Tibial nerve (tissue), 4 donors: ENCODE results near the gene CST7. TPM values are rescaled to one million over a fixed set of nuclear protein-coding genes. Genes with fewer than 3 reads are reported as not detected.

Source experiments
- DNase-seq, 2 donors: peaks; one replicate each; pipeline ENCODE4 v3.0.0-alpha.2; 2019; ENCODE audit warnings: low spot score in 2 of 2
- H3K27ac ChIP-seq, 4 donors: fragments of 200-600 bp; sonication (generic) in 3 of 4; one replicate each; pipeline ENCODE4 v1.5.1; 2017 to 2019; ENCODE audit warnings: mild to moderate bottlenecking in 1 of 4
- H3K27me3 ChIP-seq, 2 donors: fragments of 200-600 bp; sonication (generic) in 1 of 2; one replicate each; pipeline versions ENCODE4 v1.5.1 to v1.6.0; 2017 to 2019
- H3K36me3 ChIP-seq, 3 donors: fragments of 200-600 bp; sonication (generic); one replicate each; pipeline ENCODE4 v1.5.1; 2018 to 2019
- H3K4me1 ChIP-seq, 4 donors: fragments of 200-600 bp; sonication (generic) in 3 of 4; one replicate each; pipeline ENCODE4 v1.5.1; 2017 to 2019
- H3K4me3 ChIP-seq, 4 donors: fragments of 200-600 bp; sonication (generic) in 3 of 4; one replicate each; pipeline ENCODE4 v1.5.1; 2017 to 2019; ENCODE audit warnings: mild to moderate bottlenecking in 1 of 4, moderate library complexity in 1 of 4
- H3K9me3 ChIP-seq, 4 donors: fragments of 200-600 bp; sonication (generic) in 3 of 4; one replicate each; pipeline ENCODE4 v1.5.1; 2017 to 2019
- CTCF ChIP-seq, 5 experiments: fragments of 200-600 bp in 3 of 5; fragments of 450-650 bp in 2 of 5; sonication (generic) in 3 of 5; IDR thresholded peaks; one replicate each; pipeline ENCODE4 v1.5.1; 2016 to 2019; ENCODE audit warnings: antibody characterized with exemption in 5 of 5, mild to moderate bottlenecking in 3 of 5, moderate library complexity in 2 of 5
- EP300 ChIP-seq, 2 donors: sonication (generic); formaldehyde crosslinking; IDR thresholded peaks; one replicate each; pipeline ENCODE4 v1.6.1; 2017; ENCODE audit warnings: antibody characterized with exemption in 2 of 2, mild to moderate bottlenecking in 1 of 2
- POLR2A ChIP-seq, 2 donors: fragments of 450-650 bp; IDR thresholded peaks; one replicate each; pipeline ENCODE4 v1.6.1; 2017; ENCODE audit warnings: antibody characterized with exemption in 2 of 2, mild to moderate bottlenecking in 2 of 2, moderate library complexity in 2 of 2
- WGBS, 2 donors: methylation state at CpG; one replicate each; pipeline ENCODE4 v1.1.5; 2018; 5-methylcytosine and 5-hydroxymethylcytosine counted together
- total RNA-seq, 4 donors: library from RNA; depleted of rRNA; stranded (reverse); fragments of >200 nt; gene quantifications; one replicate each; pipeline ENCODE4 v1.1.0, GENCODE V29; 2016

The CST7 gene
- total RNA-seq, 4 donors from 2014 or later: 0.84 to 6.1 TPM; not detected in 2

GRCh38 chr20:24966317-24967012 lies 17.4 kb downstream of the CST7 start:
- 91 to 94% methylated on average over 15 of the region's 15 CpGs for WGBS, 2 donors
- Histone ChIP-seq H3K4me1 (no peaks in the 10 kb centered on the region), H3K4me3 (no peak overlapping the region), H3K9me3 (no peaks in the 10 kb centered on the region), H3K36me3 (peaks cover 0 to 98% (median 32%) of the 10 kb centered on the region in 3 donors), H3K27ac (no peak overlapping the region), H3K27me3 (no peaks in the 10 kb centered on the region)
- no peak for DNase-seq
- no peak for TF ChIP-seq EP300 (IDR thresholded peaks at IDR 0.05)
- no peak for TF ChIP-seq POLR2A (IDR thresholded peaks at IDR 0.05)
- no peak for TF ChIP-seq CTCF (IDR thresholded peaks at IDR 0.05)

GRCh38 chr20:24968278-24968800 lies 19.3 kb downstream of the CST7 start:
- no peak overlapping the region for H3K27ac ChIP-seq
- H3K4me3 ChIP-seq: no peak overlapping the region
- H3K36me3 ChIP-seq: peaks cover 0 to 98% (median 37%) of the 10 kb centered on the region in 3 donors
- TF ChIP-seq POLR2A (IDR thresholded peaks at IDR 0.05) (no peak), EP300 (IDR thresholded peaks at IDR 0.05) (no peak), CTCF (IDR thresholded peaks at IDR 0.05) (no peak)
- no peak for DNase-seq
- 88 to 91% methylated on average over 5 of the region's 5 CpGs for WGBS, 2 donors
- H3K4me1 ChIP-seq: peaks cover 0 to 2% (median 0%) of the 10 kb centered on the region in 4 donors
- H3K27me3 ChIP-seq: no peaks in the 10 kb centered on the region
- H3K9me3 ChIP-seq: no peaks in the 10 kb centered on the region

GRCh38 chr20:24969186-24970029 lies 20.3 kb downstream of the CST7 start:
- TF ChIP-seq POLR2A (IDR thresholded peaks at IDR 0.05) (no peak), EP300 (IDR thresholded peaks at IDR 0.05) (no peak), CTCF (IDR thresholded peaks at IDR 0.05) (no peak)
- DNase-seq: no peak
- H3K27ac ChIP-seq: no peak overlapping the region
- H3K36me3 ChIP-seq: peaks cover 0 to 94% (median 28%) of the 10 kb centered on the region in 3 donors
- no peaks in the 10 kb centered on the region for H3K9me3 ChIP-seq
- H3K27me3 ChIP-seq: no peaks in the 10 kb centered on the region
- 90 to 94% methylated on average over 19 of the region's 19 CpGs for WGBS, 2 donors
- no peak overlapping the region for H3K4me3 ChIP-seq
- peaks cover 0 to 2% (median 0%) of the 10 kb centered on the region in 4 donors for H3K4me1 ChIP-seq

- WGBS, 2 donors: 85 to 91% methylated on average over 5 of the region's 5 CpGs
- TF ChIP-seq EP300 (IDR thresholded peaks at IDR 0.05) (no peak), CTCF (IDR thresholded peaks at IDR 0.05) (no peak), POLR2A (IDR thresholded peaks at IDR 0.05) (no peak)
- DNase-seq: no peak
Measured at GRCh38 chr20:24970030-24970553, 21.0 kb downstream of the CST7 start.

More at GRCh38 chr20:24970030-24970553, 21.0 kb downstream of the CST7 start:
- Histone ChIP-seq H3K4me3 (no peak overlapping the region), H3K9me3 (peaks cover 0 to under 1% (median 0%) of the 10 kb centered on the region in 4 donors), H3K36me3 (peaks cover 0 to 90% (median 28%) of the 10 kb centered on the region in 3 donors), H3K27me3 (no peaks in the 10 kb centered on the region), H3K4me1 (peaks cover 0 to 2% (median 0%) of the 10 kb centered on the region in 4 donors), H3K27ac (no peak overlapping the region)
